MCF 10A (cell line): ENCODE measurements around the gene PUS10. TPM values are rescaled to one million over a fixed set of nuclear protein-coding genes. Genes with fewer than 3 reads are reported as not detected.
A peak's percentile ranks its signal among the peaks of the same experiment; 100 is the strongest.

ENCODE experiments used
- BruUV-seq: library from RNA; stranded (reverse); fragments of 400-500 nt; replicated peaks from 2 replicates; lab custom pipeline; 2021; lab: Mats Ljungman, UMichigan
- CTCF ChIA-PET: fragments of 300-600 bp; sonication (Branson Sonifier 250); formaldehyde crosslinking; extraction: SDS; loops from one replicate; lab custom pipeline; 2021; ENCODE audit warnings: antibody characterized with exemption, inconsistent platforms; lab: Yijun Ruan, JAX
- POLR2A ChIA-PET: fragments of 300-600, 350-650 bp; sonication (Branson Sonifier 250); formaldehyde crosslinking; extraction: SDS; loops from one replicate; lab custom pipeline; 2020; ENCODE audit warnings: antibody characterized with exemption, inconsistent platforms; lab: Yijun Ruan, JAX
- DNase-seq: peaks from one replicate; pipeline ENCODE4 v3.0.0-alpha.2; 2018; ENCODE audit not compliant: unreplicated experiment
- H3K27ac Mint-ChIP-seq: one replicate; pipeline ENCODE4 v1.8.0; 2022; ENCODE audit warnings: mild to moderate bottlenecking, low read depth, mixed read lengths; ENCODE audit not compliant: unreplicated experiment
- H3K27me3 Mint-ChIP-seq: one replicate; pipeline ENCODE4 v1.8.0; 2022; ENCODE audit warnings: mixed read lengths; ENCODE audit not compliant: insufficient read depth, unreplicated experiment
- H3K36me3 Mint-ChIP-seq: one replicate; pipeline ENCODE4 v1.8.0; 2022; ENCODE audit warnings: mild to moderate bottlenecking, moderate library complexity, mixed read lengths; ENCODE audit not compliant: insufficient read depth, unreplicated experiment
- H3K4me1 Mint-ChIP-seq: one replicate; pipeline ENCODE4 v1.8.0; 2022; ENCODE audit warnings: mixed read lengths; ENCODE audit not compliant: insufficient read depth, unreplicated experiment
- H3K4me3 Mint-ChIP-seq: one replicate; pipeline ENCODE4 v1.8.0; 2022; ENCODE audit warnings: mild to moderate bottlenecking, moderate library complexity, mixed read lengths; ENCODE audit not compliant: unreplicated experiment
- H3K9me3 Mint-ChIP-seq: one replicate; pipeline ENCODE4 v1.8.0; 2022; ENCODE audit warnings: mixed read lengths; ENCODE audit not compliant: unreplicated experiment
- intact Hi-C: fragments of 100-400 bp; cut with micrococcal nuclease; formaldehyde crosslinking; loops from 2 replicates; pipeline ENCODE4 v1.14.1; 2022
- total RNA-seq: library from RNA; stranded (reverse); gene quantifications from 2 replicates; pipeline ENCODE4 v1.2.3, GENCODE V29; 2022
- TF ChIP-seq, protein P1 (sequence below): fragments of 200-600 bp; IDR thresholded peaks from one replicate; pipeline ENCODE4 v1.8.0; 2022; ENCODE audit warnings: antibody characterized with exemption, mild to moderate bottlenecking; ENCODE audit not compliant: unreplicated experiment

The PUS10 gene
- total RNA-seq, 1 experiment from 2014 or later = 5.0 TPM

DNA sequence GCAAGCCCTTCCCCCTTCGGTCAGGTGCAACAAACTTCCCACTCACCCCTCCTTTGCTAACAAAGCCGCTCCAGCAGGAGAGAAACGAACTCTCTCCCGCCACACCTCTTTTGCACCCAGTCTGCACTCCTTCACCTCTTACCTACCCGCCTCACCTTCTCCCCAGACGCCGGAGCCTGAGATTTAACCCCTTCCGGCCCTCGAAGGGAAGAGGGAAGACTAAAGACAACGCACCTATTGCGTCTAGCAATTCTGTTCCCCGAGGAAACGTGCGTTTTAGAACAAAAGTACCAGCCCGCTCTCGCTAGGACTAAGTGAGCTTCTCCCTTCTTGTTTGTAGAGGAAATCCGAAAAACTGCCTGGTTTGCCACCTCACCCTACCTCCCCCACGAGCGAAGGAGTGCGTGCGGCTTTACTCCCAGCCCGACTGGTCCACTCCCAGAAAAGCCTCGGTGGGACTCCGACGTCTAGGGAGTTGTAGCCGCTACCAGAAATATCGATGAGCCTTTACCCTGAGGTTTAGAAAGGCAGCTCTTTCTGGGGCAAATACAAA lies 976 bp downstream of the PUS10 start:
- peak overlapping the region; percentile 97 for H3K27ac Mint-ChIP-seq
- DNase-seq = peak; percentile 92
- peaks cover 6% of the 10 kb centered on the region for H3K4me1 Mint-ChIP-seq
- intact Hi-C loops = loop anchor here (1.0 kb wide), 1 partner anchor 48 kb away; the partner anchor contains the start of gene SANBR
- no TSS peak for BruUV-seq
- no peaks in the 10 kb centered on the region for H3K9me3 Mint-ChIP-seq
- POLR2A ChIA-PET = interaction anchor here (0.5 to 4.6 kb wide), 26 partner anchors 8 to 418 kb away, joined by 3 to 135 read pairs (median 8); partner anchors contain the start of genes PAPOLG, REL and SANBR
- H3K4me3 Mint-ChIP-seq = peak overlapping the region; percentile 91
- CTCF ChIA-PET = interaction anchor here (0.7 to 1.0 kb wide), 2 partner anchors 161 to 264 kb away, joined by 3 read pairs; no protein-coding TSS in a partner anchor
- H3K27me3 Mint-ChIP-seq = no peaks in the 10 kb centered on the region
- peaks cover 4% of the 10 kb centered on the region for H3K36me3 Mint-ChIP-seq
- TF ChIP-seq, protein P1, sequence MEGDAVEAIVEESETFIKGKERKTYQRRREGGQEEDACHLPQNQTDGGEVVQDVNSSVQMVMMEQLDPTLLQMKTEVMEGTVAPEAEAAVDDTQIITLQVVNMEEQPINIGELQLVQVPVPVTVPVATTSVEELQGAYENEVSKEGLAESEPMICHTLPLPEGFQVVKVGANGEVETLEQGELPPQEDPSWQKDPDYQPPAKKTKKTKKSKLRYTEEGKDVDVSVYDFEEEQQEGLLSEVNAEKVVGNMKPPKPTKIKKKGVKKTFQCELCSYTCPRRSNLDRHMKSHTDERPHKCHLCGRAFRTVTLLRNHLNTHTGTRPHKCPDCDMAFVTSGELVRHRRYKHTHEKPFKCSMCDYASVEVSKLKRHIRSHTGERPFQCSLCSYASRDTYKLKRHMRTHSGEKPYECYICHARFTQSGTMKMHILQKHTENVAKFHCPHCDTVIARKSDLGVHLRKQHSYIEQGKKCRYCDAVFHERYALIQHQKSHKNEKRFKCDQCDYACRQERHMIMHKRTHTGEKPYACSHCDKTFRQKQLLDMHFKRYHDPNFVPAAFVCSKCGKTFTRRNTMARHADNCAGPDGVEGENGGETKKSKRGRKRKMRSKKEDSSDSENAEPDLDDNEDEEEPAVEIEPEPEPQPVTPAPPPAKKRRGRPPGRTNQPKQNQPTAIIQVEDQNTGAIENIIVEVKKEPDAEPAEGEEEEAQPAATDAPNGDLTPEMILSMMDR = no peak

DNA sequence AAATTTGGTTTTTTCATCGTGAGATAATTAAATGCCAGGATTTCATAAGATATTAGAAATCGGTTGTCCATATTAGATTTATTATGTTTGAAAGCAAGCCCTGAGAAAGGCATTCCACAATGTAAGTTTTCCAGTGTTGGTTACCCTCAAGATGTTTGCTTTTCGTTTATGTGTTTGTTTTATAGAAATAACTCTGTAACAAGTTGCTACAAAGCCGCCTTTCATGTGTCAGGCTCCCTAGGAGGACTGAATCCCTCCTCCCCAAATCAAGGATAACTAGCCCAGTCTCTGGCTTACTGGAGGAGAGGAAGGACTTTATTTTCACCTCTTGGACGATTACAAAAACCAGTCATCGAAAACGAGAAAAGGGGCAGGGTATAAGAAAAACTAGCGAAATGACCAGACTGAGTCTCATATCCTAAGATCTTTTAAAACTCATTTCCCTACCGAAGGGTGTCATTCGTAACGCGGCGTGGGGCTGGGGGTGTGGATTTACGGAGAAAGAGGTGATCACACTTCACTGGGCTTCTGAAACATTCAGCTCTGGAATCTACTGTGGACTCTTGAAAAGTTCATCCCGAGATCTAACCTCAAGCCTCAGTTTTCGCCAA lies 1.6 kb downstream of the PUS10 start:
- H3K27me3 Mint-ChIP-seq = no peaks in the 10 kb centered on the region
- peaks cover 6% of the 10 kb centered on the region for H3K4me1 Mint-ChIP-seq
- TSS peak; percentile 59 for BruUV-seq
- DNase-seq = no peak
- no peaks in the 10 kb centered on the region for H3K36me3 Mint-ChIP-seq
- POLR2A ChIA-PET = interaction anchor here (0.7 to 4.6 kb wide), 27 partner anchors 9 to 417 kb away, joined by 3 to 135 read pairs (median 7); partner anchors contain the start of genes PAPOLG, REL and SANBR
- no peaks in the 10 kb centered on the region for H3K9me3 Mint-ChIP-seq
- CTCF ChIA-PET = interaction anchor here (0.7 kb wide), 1 partner anchor 56 kb away, joined by 3 read pairs; no protein-coding TSS in a partner anchor
- peak overlapping the region; percentile 97 for H3K27ac Mint-ChIP-seq
- intact Hi-C loops = loop anchor here (1.0 kb wide), 1 partner anchor 49 kb away; the partner anchor contains the start of gene SANBR
- peak overlapping the region; percentile 91 for H3K4me3 Mint-ChIP-seq
- TF ChIP-seq, protein P1 = no peak

DNA sequence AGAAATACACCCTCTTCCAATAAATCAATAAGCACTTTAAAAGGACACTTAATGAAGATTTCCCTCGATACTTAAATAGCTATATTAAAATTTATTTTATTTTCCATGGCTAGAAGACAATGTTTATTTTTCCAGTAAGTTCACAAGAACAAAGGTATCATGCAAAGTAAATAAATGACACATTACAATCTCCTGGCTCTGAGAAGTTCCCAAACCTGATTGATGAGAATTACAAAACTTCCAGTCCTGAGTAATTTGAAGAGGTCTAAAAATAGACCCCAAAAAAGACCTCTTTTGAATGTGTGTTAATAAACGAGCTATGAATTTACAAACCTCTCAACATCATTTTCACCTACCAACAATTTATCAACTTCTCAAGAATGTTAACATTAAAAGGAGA lies 2.1 kb downstream of the PUS10 start:
- peaks cover 6% of the 10 kb centered on the region for H3K4me1 Mint-ChIP-seq
- H3K27me3 Mint-ChIP-seq = no peaks in the 10 kb centered on the region
- no peaks in the 10 kb centered on the region for H3K9me3 Mint-ChIP-seq
- no peaks in the 10 kb centered on the region for H3K36me3 Mint-ChIP-seq
- peak overlapping the region; percentile 97 for H3K27ac Mint-ChIP-seq
- no TSS peak for BruUV-seq
- intact Hi-C loops = no loop called here
- ChIA-PET POLR2A (interaction anchor here (0.6 to 4.6 kb wide), 27 partner anchors 9 to 744 kb away, joined by 3 to 135 read pairs (median 5); partner anchors contain the start of genes PAPOLG, REL and SANBR), CTCF (interaction anchor here (0.6 to 0.7 kb wide), 2 partner anchors 56 to 1740 kb away, joined by 3 read pairs; no protein-coding TSS in a partner anchor)
- TF ChIP-seq, protein P1 = no peak
- H3K4me3 Mint-ChIP-seq = peak overlapping the region; percentile 91
- DNase-seq = no peak

DNA sequence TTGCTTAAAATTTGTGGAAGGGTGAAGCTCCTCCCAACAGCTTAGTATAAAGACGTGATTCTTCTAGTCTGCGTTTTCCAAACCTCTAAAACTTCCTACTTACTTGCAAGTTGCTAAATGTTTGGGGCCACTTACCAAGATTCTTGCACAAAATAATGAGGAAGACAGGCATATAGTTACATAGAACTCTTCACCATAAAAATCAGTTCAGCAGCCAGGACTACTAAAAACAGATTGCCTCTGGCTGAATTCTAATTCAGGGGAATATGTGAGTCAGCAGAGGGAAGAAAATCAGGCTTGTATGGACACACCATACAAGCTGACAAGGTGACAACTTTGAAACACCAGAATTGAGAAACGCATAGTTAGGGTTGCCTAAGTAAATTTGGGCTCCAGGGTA lies 3.3 kb downstream of the PUS10 start:
- ChIA-PET POLR2A (interaction anchor here (0.8 to 4.6 kb wide), 11 partner anchors 9 to 265 kb away, joined by 3 to 135 read pairs (median 27); partner anchors contain the start of genes REL and SANBR), CTCF (interaction anchor here (1.4 kb wide), 1 partner anchor 15 kb away, joined by 3 read pairs; no protein-coding TSS in a partner anchor)
- intact Hi-C loops = no loop called here
- no peaks in the 10 kb centered on the region for H3K36me3 Mint-ChIP-seq
- no peaks in the 10 kb centered on the region for H3K9me3 Mint-ChIP-seq
- TF ChIP-seq, protein P1 = no peak
- no TSS peak for BruUV-seq
- H3K4me3 Mint-ChIP-seq = peak overlapping the region; percentile 50
- peak; percentile 73 for DNase-seq
- H3K27ac Mint-ChIP-seq = peak overlapping the region; percentile 27
- peaks cover 6% of the 10 kb centered on the region for H3K4me1 Mint-ChIP-seq
- H3K27me3 Mint-ChIP-seq = no peaks in the 10 kb centered on the region
